ENCODE measurements around the gene ZNF784.
"Not testable (repeated sequence)": the region's sequence is repeated elsewhere in the genome, so short reads cannot be mapped to it uniquely, and the experiment has no call there.

ZNF784 gene

GRCh38 chr19:55582284-55582683 is 42.1 kb downstream of the ZNF784 start:
- not testable (repeated sequence) for H3K9me3 ChIP-seq (ENCODE audit: control insufficient read depth, insufficient read depth, low read length); H3K27me3 ChIP-seq (ENCODE audit: control insufficient read depth, insufficient read depth, low read length); H3K4me1 ChIP-seq (ENCODE audit: control insufficient read depth, insufficient read depth, low read length); H3K4me3 ChIP-seq (ENCODE audit: low read depth, low read length); H3K9ac ChIP-seq (ENCODE audit: low read depth, low read length)
- peaks cover 11% of the 10 kb centered on the region for H3K36me3 ChIP-seq (ENCODE audit: control insufficient read depth, insufficient read depth, low read length)

- Histone ChIP-seq H3K4me1 (ENCODE audit: control insufficient read depth, insufficient read depth, low read length) (peaks cover 7% of the 10 kb centered on the region), H3K27me3 (ENCODE audit: control insufficient read depth, insufficient read depth, low read length) (no peaks in the 10 kb centered on the region), H3K36me3 (ENCODE audit: control insufficient read depth, insufficient read depth, low read length) (peaks cover 16% of the 10 kb centered on the region), H3K9me3 (ENCODE audit: control insufficient read depth, insufficient read depth, low read length) (no peaks in the 10 kb centered on the region), H3K9ac (ENCODE audit: low read depth, low read length) (no peak overlapping the region), H3K4me3 (ENCODE audit: low read depth, low read length) (no peak overlapping the region)
Measured at GRCh38 chr19:55581823-55582223, 42.5 kb downstream of the ZNF784 start.

GRCh38 chr19:55581145-55581822 is 43.1 kb downstream of the ZNF784 start:
- Histone ChIP-seq H3K27me3 (ENCODE audit: control insufficient read depth, insufficient read depth, low read length) (no peaks in the 10 kb centered on the region), H3K4me1 (ENCODE audit: control insufficient read depth, insufficient read depth, low read length) (peaks cover 5% of the 10 kb centered on the region), H3K36me3 (ENCODE audit: control insufficient read depth, insufficient read depth, low read length) (peaks cover 17% of the 10 kb centered on the region), H3K9me3 (ENCODE audit: control insufficient read depth, insufficient read depth, low read length) (no peaks in the 10 kb centered on the region), H3K9ac (ENCODE audit: low read depth, low read length) (no peak overlapping the region), H3K4me3 (ENCODE audit: low read depth, low read length) (peak overlapping the region; percentile 64)

GRCh38 chr19:55580628-55581144 is 43.7 kb downstream of the ZNF784 start, which contains the start of gene ZNF579:
Gene ZNF579 (minus strand): TSS chr19:55580848. CDS start chr19:55579639, 1,209 bp downstream.
- Histone ChIP-seq H3K9ac (ENCODE audit: low read depth, low read length) (peak within 1 kb of the TSS; percentile 79), H3K36me3 (ENCODE audit: control insufficient read depth, insufficient read depth, low read length) (peaks cover 21% of the 10 kb centered on the region), H3K4me3 (ENCODE audit: low read depth, low read length) (peak within 1 kb of the TSS; percentile 86), H3K9me3 (ENCODE audit: control insufficient read depth, insufficient read depth, low read length) (no peaks in the 10 kb centered on the region), H3K27me3 (ENCODE audit: control insufficient read depth, insufficient read depth, low read length) (no peaks in the 10 kb centered on the region), H3K4me1 (ENCODE audit: control insufficient read depth, insufficient read depth, low read length) (peaks cover 5% of the 10 kb centered on the region)

- Histone ChIP-seq H3K9me3 (ENCODE audit: control insufficient read depth, insufficient read depth, low read length) (no peaks in the 10 kb centered on the region), H3K4me1 (ENCODE audit: control insufficient read depth, insufficient read depth, low read length) (peaks cover 5% of the 10 kb centered on the region), H3K36me3 (ENCODE audit: control insufficient read depth, insufficient read depth, low read length) (peaks cover 21% of the 10 kb centered on the region), H3K9ac (ENCODE audit: low read depth, low read length) (peak overlapping the region; percentile 79), H3K4me3 (ENCODE audit: low read depth, low read length) (peak overlapping the region; percentile 86), H3K27me3 (ENCODE audit: control insufficient read depth, insufficient read depth, low read length) (no peaks in the 10 kb centered on the region)
Measured at GRCh38 chr19:55579766-55580621, 44.4 kb downstream of the ZNF784 start.

- Histone ChIP-seq H3K4me1 (ENCODE audit: control insufficient read depth, insufficient read depth, low read length) (peaks cover 5% of the 10 kb centered on the region), H3K4me3 (ENCODE audit: low read depth, low read length) (peak overlapping the region; percentile 86), H3K36me3 (ENCODE audit: control insufficient read depth, insufficient read depth, low read length) (peaks cover 21% of the 10 kb centered on the region), H3K9ac (ENCODE audit: low read depth, low read length) (peak overlapping the region; percentile 79), H3K9me3 (ENCODE audit: control insufficient read depth, insufficient read depth, low read length) (no peaks in the 10 kb centered on the region), H3K27me3 (ENCODE audit: control insufficient read depth, insufficient read depth, low read length) (no peaks in the 10 kb centered on the region)
Measured at GRCh38 chr19:55578761-55579747, 45.3 kb downstream of the ZNF784 start.

GRCh38 chr19:55578031-55578760 is 46.2 kb downstream of the ZNF784 start:
- H3K9me3 ChIP-seq (ENCODE audit: control insufficient read depth, insufficient read depth, low read length): no peaks in the 10 kb centered on the region
- no peak overlapping the region for H3K4me3 ChIP-seq (ENCODE audit: low read depth, low read length)
- H3K4me1 ChIP-seq (ENCODE audit: control insufficient read depth, insufficient read depth, low read length): peaks cover 5% of the 10 kb centered on the region
- no peaks in the 10 kb centered on the region for H3K27me3 ChIP-seq (ENCODE audit: control insufficient read depth, insufficient read depth, low read length)
- peaks cover 21% of the 10 kb centered on the region for H3K36me3 ChIP-seq (ENCODE audit: control insufficient read depth, insufficient read depth, low read length)
- H3K9ac ChIP-seq (ENCODE audit: low read depth, low read length): no peak overlapping the region

- peaks cover 21% of the 10 kb centered on the region for H3K36me3 ChIP-seq (ENCODE audit: control insufficient read depth, insufficient read depth, low read length)
- peaks cover 5% of the 10 kb centered on the region for H3K4me1 ChIP-seq (ENCODE audit: control insufficient read depth, insufficient read depth, low read length)
- no peaks in the 10 kb centered on the region for H3K27me3 ChIP-seq (ENCODE audit: control insufficient read depth, insufficient read depth, low read length)
- H3K9me3 ChIP-seq (ENCODE audit: control insufficient read depth, insufficient read depth, low read length): no peaks in the 10 kb centered on the region
- no peak overlapping the region for H3K4me3 ChIP-seq (ENCODE audit: low read depth, low read length)
- H3K9ac ChIP-seq (ENCODE audit: low read depth, low read length): no peak overlapping the region
Measured at GRCh38 chr19:55576746-55577145, 47.6 kb downstream of the ZNF784 start.

- H3K4me3 ChIP-seq (ENCODE audit: low read depth, low read length); H3K27me3 ChIP-seq (ENCODE audit: control insufficient read depth, insufficient read depth, low read length); H3K4me1 ChIP-seq (ENCODE audit: control insufficient read depth, insufficient read depth, low read length); H3K9me3 ChIP-seq (ENCODE audit: control insufficient read depth, insufficient read depth, low read length); H3K9ac ChIP-seq (ENCODE audit: low read depth, low read length): not testable (repeated sequence)
- peaks cover 17% of the 10 kb centered on the region for H3K36me3 ChIP-seq (ENCODE audit: control insufficient read depth, insufficient read depth, low read length)
Measured at GRCh38 chr19:55573929-55574328, 50.4 kb downstream of the ZNF784 start.

All from iPS-15b (cell line).